Measurements from ENCODE around the gene RAP2A.

RAP2A gene

DNA sequence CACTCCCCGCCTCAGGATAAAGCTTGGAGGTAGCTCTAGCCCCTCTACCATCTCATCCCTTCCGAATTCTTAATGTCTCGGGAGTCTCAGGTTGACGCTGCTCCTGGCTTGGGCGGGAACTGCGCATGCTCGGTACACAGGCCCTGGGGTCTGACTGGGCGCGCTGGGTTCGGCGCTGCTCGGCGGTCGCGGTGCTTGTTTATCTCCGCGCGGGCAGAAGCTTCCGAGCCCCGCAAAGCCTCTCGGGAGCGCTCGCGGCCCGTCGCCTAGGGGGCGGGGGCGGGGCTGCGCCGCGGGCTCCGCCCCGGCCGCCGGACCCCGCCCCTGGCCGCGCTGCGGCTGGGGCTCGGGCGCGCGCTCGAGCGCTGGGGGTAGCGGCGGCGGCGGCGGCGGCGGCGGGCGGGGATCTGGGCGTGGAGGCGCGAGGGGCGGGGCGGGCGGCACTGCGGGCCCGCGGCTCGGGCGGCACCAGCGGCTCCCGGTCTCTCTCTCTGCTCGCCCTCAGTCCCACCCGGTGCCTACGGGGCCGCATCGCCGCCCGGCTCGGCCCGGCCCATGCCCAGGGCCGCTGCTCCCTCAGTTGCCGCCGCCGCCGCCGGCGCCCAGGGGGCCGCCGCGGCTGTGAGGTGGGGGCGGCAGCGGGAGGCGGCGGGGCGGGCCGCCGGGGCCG, at the start of gene RAP2A:
Gene RAP2A, plus strand, starts transcription at position 443 of the 670 bp plus-strand sequence. CDS start 302 bp downstream, outside the sequence.
- peak; percentile 98 for DNase-seq (ENCODE audit: low read depth, low spot score)

DNA sequence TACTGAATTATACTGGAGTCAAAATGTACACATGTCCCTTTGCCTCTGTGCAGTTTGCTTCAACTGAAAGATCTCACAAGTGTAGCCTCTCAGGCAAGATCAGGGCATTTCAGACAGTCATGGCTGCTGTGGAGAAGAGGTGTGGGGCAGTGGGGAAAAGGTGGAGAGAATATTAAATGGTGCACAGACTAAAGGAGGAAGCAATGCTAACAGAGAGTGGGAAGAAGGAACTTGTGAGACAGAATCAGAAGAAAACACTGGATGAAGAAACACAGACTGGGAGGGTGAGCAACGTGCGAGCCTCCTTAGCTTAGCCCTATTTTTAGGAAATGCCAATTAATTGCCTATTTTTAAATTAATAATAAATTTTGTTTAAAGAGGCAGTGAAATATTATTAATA, 49.6 kb upstream of the RAP2A start:
- DNase-seq (ENCODE audit: low read depth, low spot score): no peak

DNA sequence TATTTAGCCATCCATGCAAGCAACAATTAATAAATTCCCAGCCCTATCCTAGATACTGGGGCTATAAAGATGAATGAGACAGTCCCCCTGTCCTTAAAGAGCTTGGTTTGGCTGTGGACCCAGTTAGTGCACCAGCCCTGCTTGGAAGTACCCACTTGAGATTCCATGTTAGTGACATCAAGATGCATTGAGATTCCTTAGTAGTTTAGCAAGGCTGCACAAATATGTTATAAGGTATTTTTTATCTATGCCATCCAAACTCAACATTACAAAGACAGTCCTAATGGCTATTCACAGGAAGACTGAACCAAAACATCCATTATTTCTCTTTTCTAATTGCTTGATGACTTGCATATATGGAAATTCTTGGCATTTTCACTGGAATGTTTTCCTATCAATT, 48.8 kb upstream of the RAP2A start:
- peak; percentile 70 for DNase-seq (ENCODE audit: low read depth, low spot score)

DNA sequence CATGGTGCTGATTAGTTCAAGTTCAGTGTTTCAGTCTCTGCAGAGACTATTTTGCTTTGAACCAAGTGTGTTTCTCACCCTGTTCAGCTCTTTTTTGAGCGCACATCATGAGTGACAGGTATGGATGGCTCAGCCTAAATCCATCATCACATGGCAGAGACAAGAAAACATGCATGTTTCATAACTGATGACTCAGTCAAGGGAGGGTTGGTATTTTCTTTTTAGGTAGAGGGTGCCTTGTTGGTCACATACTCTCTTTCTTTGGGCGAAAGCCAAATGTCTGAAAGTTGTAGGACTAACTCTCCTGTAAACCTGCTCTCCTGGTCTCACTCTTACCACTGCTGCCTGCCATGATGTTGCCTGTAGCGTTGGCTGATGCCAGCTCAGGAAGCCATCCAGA, 48.1 kb upstream of the RAP2A start:
- peak; percentile 39 for DNase-seq (ENCODE audit: low read depth, low spot score)

DNA sequence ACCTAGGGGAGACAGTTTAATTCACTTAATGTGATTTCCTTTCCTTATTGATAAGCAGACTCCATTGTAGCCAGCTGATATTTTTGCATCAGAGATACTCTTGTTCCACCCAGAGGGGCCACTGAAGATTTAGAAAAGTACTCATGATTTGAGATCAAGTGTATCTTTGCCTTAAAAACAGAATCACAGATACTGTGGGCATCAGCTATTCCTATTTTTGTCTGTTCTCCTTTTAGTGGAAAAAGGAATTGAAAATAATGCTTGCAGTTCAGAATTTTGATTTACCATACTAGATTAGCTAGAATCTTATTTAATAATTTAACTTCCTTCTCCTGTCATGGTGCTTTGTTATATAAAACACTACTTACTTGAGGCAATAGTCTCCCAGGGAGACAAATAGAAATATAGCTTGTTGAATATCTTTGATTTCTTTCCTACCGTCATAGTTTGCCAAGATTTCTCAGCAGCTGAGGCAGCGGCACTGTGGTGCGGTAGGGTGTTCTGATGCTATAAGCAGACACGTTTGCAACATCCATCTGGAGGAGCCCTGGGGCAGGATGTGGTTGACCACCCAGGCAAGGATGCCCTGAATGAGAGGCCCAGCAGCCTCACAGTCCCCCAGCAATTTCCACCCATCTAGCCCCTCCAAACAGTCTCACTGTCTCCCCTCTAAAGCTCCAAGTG, 47.0 kb upstream of the RAP2A start:
- no peak for DNase-seq (ENCODE audit: low read depth, low spot score)

DNA sequence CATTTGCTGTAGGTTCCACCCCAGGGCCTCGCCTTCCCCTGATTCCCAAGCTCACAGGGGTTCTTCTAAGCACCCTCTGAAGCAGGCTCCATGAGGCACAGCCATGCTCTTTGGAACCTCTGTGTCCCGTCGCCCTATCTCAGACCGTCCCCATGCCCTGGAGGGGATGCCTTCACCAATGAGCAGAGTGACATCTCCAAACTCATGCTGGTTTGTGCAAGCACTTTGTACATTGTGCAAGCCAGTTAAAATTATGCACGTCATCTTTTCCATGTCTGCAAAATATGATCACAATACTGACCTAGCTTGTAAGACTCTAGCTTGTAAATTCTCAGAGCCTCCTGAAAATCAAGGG, 46.5 kb upstream of the RAP2A start:
- DNase-seq (ENCODE audit: low read depth, low spot score): no peak

DNA sequence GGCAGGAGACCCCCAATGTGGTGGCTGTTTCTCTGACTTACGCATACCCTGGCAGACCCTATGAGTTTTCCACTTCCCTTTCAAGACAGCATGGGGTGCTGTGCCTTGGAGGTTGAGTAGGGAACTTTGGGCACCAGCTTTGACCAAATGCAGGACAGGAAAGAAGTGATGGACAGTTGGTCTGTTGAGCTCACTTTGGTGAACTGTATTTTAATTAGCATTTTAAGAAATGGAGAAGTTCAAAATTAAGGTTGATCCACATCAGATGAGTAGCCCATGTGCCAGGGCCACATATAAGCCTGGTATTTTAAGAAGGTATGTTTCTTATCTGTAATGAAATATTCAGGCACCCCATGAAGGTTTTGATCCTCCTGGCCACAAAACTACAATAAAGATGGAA, 46.1 kb upstream of the RAP2A start:
- DNase-seq (ENCODE audit: low read depth, low spot score): no peak

DNA sequence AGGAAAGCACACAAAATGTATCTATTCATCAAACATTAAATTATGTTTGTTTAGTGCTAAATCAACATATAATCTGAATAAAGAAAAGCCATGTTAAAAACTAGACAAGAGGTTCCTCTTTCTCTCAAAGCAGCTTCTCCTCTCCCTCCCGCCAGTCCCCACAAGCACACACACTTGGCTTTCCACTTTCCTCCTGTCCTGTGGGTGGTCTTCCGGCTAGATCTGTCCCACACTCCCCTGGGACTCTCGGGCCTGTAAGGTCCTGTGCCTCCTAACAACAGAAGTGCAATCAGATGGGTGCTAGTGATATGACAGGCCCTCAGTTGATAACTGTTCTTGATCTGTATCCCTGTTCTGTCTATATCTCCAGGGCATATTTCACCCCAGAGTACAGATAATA, 45.6 kb upstream of the RAP2A start:
- DNase-seq (ENCODE audit: low read depth, low spot score): no peak

DNA sequence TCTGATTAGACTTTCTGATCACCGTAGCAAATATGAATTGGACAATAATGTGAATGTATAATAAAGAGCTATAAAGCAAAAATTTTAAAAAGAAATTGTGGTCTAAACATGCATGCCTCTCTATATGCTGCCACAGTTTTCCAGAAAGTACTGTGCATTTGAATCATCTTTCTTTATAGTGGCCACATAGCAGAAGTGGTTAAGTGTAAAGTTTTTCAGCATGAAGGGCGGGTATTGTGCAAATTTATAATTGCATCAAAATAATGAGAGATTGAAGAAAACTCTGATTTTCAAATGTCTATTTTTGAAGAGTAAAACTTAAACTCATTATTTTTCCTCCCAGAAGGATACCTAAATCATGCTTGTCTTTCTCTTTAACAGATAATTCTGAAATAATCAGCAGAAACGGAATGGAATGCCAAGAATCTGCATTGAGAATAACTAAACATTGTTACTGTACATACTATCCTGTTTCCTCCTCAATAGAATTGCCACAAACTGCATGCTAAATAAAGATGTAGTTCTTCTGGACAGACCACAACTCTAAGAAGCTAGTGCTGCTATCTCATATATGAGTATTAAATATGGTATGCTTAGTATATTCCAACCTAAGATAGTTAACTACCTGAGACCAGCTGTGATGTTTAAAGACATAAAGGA, 42.9 kb upstream of the RAP2A start:
- peak; percentile 15 for DNase-seq (ENCODE audit: low read depth, low spot score)

DNA sequence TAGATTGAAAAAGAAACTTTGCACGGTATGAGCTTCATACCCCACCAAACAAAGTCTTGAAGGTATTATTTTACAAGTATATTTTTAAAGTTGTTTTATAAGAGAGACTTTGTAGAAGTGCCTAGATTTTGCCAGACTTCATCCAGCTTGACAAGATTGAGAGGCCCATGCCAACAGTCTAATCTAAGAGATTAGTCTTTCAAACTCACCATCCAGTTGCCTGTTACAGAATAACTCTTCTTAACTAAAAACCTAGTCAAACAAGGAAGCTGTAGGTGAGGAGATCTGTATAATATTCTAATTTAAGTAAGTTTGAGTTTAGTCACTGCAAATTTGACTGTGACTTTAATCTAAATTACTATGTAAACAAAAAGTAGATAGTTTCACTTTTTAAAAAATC, 41.9 kb upstream of the RAP2A start:
- no peak for DNase-seq (ENCODE audit: low read depth, low spot score)

DNA sequence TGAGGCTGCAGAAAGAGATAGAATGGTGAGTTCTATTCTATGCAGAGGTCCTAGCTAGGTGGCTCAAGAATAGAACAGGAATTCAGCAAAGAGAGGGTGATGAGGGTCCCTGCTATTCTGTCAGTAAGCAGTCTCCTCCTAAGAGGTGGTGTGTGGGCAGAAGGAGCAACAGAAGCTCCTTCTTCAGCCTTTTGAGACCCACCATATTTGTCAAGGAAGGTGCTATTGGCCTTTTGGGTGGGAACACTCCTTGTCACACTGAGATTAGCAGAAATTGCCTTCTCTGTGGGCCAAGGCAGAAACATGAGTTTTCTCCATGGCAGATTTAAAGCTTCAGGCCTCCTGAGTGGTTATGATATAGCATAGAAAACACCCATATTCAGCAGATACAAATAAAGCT, 39.4 kb upstream of the RAP2A start:
- no peak for DNase-seq (ENCODE audit: low read depth, low spot score)

DNA sequence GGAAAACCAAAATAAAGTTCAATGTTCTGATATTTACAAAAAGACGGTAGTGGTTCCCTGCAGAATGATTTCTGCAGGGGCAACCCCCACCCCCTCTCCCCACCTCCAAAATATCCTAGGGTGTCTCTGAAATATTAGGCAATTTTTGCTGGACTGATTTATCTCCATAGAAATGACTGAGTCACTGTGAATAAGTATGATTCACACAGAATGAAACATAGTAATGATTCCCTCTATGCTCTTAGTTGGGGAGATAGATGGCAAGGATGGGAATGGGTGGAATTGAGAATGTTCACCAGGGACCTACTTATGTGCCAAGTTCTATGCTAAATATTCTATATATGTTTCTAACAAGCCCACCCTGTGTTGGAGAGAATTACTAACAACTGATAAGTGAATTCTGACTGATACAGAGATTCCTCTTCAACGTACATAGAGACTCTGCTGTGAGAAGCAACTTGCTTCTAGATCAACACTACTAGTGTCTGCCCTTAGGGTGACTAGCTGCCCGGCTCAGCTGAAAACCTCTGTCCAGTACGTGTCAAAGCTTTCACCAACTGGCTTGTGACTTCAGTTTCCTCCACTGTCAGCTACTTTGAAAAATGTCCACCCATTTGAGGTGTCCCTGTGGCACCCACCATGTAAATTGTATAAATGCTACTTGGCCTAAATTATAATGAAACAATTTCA, 38.4 kb upstream of the RAP2A start:
- no peak for DNase-seq (ENCODE audit: low read depth, low spot score)

DNA sequence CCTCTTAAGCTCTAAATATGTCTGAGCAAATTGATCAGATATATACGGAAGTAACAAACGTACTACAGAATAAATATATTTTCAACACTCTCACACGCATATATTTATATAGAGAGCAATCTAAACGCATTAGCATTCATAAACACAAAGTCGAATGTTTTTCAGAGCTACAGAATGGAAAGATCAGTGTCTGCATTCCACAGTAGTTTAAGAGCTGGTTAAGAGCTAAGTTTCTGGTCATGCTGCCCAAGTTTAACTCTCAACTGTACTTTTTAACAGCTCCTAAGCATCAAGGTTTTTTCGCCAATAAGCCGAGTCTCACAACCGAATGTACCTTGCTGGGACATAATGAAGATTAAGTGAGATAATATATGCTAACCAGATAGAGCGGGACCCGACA, 36.7 kb upstream of the RAP2A start:
- DNase-seq (ENCODE audit: low read depth, low spot score): no peak

DNA sequence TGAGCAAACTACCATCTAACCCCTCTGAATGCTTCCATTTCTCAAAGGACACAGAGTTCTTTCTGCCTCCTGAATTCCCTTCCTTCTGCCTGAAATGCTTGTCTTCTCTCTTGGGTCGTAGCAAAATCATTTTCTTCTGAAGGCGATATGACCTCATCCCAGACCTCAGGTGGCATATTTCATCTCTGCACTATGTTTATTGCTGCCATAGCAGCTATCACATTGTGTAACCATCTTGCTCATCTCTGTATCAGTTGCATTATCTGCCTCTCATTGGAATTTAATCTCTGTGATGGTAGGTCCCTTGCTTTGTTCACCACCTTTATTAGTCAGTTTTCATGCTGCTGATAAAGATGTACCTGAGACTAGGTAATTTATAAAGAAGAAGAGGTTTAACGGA, 32.5 kb upstream of the RAP2A start:
- DNase-seq (ENCODE audit: low read depth, low spot score): no peak

DNA sequence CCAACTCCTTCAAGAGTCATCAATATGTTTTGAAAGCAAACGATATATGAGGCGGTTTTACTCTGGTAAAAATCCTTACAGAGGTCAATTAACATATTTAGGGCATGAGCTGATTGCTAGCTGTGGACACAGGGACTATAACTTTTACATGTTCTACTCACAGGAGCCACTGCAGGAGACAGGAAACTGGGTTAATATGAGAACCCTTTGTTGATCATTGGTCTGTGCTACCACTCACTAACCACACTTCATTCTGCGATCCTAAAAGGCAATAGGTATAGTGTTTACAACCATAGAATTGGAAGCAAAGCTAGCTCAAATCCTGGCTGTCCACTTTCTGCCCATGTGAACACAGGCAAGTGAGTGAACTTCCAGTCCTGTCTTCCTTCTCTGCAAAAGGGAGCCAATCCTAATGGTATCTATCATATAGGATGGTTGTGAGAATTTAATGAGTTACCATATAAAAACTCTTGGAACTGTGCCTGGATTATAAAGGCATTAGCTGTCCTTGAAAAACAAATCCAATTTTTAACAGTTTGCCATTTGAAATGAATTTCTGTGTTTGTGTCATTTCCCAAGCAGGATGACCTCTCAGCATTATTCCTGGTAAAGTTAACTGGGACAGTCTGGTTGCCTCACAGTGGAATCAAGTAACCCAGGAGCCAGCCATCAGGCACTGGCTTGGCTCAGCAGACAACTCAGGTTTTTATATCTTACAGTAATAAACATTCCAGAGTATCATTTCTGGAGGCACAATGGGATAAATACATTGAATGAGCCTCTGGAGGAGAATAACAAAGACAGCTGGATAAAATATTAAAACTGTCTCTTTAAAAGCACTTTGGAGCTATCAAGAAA, 29.8 kb upstream of the RAP2A start:
- no peak for DNase-seq (ENCODE audit: low read depth, low spot score)

DNA sequence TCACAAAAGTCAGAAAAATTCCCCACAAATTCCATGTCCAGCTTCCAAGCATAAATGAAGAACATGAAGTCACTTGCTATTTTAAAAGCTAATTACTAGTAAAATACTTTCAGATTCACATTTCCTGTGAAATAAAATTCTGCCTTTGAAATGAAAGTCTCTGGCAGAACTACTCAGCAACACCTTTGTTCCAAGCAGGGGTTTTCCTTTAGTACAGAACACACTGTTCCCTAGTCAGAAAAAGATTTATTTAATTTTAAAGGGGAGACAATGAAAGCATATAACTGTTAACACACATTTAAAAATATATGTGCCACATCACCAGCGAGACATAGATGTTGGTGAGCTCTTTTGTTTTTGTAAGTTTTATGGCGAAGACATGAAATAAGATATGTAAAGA, 26.4 kb upstream of the RAP2A start:
- DNase-seq (ENCODE audit: low read depth, low spot score): no peak

DNA sequence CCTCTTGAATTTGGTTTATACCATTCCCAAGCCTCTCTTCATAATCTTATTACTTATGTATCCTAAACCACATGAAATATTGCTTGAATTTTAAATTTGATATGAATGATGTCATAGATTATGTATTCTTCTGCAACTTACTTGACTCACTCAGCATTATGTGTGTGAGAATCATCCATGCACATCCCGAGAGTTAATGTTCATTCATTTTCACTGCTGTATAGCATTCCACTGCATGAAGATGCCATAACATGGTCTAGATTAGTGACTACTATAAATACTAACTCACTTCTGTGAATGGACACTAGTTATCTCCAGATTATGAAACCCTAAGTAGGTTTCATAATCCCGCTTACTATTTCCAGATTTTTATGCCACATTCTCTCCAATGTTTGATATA, 25.0 kb upstream of the RAP2A start:
- no peak for DNase-seq (ENCODE audit: low read depth, low spot score)

DNA sequence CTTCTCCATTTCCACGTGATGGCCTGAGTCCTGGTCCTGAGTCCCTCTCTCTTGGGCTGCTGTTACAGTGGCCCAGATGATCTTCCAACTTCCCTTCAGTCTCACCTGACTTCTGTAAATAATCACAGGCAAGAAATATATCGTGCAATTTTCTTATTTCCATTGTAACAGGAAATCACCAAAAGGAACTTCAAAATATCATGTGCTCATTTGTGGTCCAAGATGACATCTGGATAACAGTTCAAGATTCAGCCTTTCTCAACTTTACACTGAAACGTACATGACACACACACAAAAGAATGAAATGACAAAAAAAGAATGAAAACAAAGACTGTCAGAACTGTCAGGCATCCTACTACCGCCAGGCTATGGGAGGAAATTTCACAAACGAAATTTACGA, 22.0 kb upstream of the RAP2A start:
- no peak for DNase-seq (ENCODE audit: low read depth, low spot score)

DNA sequence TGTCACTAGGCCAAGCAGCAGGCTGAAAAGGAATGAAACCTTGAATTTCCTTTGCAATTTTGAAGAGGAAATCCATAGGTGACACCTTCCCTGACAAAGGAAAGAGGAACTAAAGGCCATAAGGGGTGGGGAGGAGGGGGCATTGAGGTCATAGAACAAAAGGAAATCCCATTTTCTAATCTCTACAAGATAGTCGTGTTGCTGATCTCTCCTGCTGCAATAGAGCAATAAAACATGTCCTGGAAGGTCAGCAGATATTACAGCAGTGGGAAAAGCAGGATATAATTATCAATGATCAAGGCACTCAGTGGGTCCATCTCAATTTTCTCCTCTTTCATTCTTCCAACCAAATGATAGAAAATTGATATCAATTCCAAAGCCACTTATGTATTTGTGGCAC, 20.3 kb upstream of the RAP2A start:
- DNase-seq (ENCODE audit: low read depth, low spot score): no peak

DNA sequence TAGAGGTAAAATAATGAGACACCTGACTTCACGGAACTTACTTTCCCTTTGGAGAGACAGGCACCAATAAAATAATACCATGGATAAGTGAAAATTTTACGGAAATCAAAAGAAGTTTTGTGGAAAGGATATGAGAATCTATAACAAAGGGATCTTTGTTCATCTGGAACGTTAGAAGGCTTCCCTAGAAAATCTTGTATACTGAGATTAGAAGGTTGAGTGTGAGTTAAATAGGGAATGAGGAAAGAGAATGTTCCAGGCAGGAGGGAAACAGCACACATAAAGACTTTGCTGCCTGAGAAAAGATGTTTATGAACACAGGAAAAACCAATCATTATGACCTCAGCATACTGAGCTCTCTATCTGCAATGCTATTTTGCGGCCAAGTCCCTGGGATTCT, 19.6 kb upstream of the RAP2A start:
- DNase-seq (ENCODE audit: low read depth, low spot score): no peak

DNA sequence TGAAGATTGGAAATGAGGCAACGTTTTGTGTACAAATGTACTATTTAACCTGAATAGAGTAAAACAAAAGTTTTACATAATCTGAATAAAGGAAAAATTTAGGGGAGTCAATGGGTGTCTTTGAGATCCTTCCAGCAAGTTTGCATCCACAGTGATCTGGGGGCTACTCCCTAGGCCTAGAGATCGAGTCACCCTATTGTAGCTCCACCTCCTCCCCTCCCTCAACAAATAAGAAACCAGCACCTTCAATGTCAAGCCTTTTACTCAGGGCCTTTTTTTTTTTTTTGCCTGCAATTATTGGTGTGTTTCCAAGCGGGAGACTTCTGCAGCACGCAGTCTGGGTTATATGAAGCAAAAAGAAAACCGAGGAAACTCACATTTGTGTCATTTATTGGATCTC, 16.3 kb upstream of the RAP2A start:
- DNase-seq (ENCODE audit: low read depth, low spot score): no peak

All from astrocyte of the hippocampus (primary cell).